ENCODE measurements around the gene SLC39A9.

SLC39A9 gene

GRCh38 chr14:69499436-69499835 lies 100.9 kb downstream of the SLC39A9 start:
- DNase-seq (ENCODE audit: insufficient read length, low spot score) (no peak), FAIRE-seq (no peak)
- no peak for TF ChIP-seq POLR2A (IDR thresholded peaks at IDR 0.05; ENCODE audit: low read depth, low read length)

- DNase-seq (ENCODE audit: insufficient read length, low spot score) (no peak), FAIRE-seq (no peak)
- no peak for TF ChIP-seq POLR2A (IDR thresholded peaks at IDR 0.05; ENCODE audit: low read depth, low read length)
Measured at GRCh38 chr14:69500096-69500495, 101.6 kb downstream of the SLC39A9 start.

GRCh38 chr14:69500736-69501135 lies 102.2 kb downstream of the SLC39A9 start:
- DNase-seq (ENCODE audit: insufficient read length, low spot score): no peak
- no peak for FAIRE-seq
- TF ChIP-seq POLR2A (IDR thresholded peaks at IDR 0.05; ENCODE audit: low read depth, low read length): no peak

GRCh38 chr14:69501423-69501838 lies 102.9 kb downstream of the SLC39A9 start:
- FAIRE-seq (no peak), DNase-seq (ENCODE audit: insufficient read length, low spot score) (no peak)
- no peak for TF ChIP-seq POLR2A (IDR thresholded peaks at IDR 0.05; ENCODE audit: low read depth, low read length)

- DNase-seq (ENCODE audit: insufficient read length, low spot score): no peak
- FAIRE-seq: no peak
- TF ChIP-seq POLR2A (IDR thresholded peaks at IDR 0.05; ENCODE audit: low read depth, low read length): no peak
Measured at GRCh38 chr14:69504775-69505174, 106.3 kb downstream of the SLC39A9 start.

- DNase-seq (ENCODE audit: insufficient read length, low spot score) (peak; percentile 18), FAIRE-seq (no peak)
- TF ChIP-seq POLR2A (IDR thresholded peaks at IDR 0.05; ENCODE audit: low read depth, low read length): no peak
Measured at GRCh38 chr14:69505338-69506240, 107.1 kb downstream of the SLC39A9 start.

GRCh38 chr14:69506241-69506595 lies 107.7 kb downstream of the SLC39A9 start:
- no peak for FAIRE-seq
- TF ChIP-seq POLR2A (IDR thresholded peaks at IDR 0.05; ENCODE audit: low read depth, low read length): no peak
- no peak for DNase-seq (ENCODE audit: insufficient read length, low spot score)
